Dendritic cell treated with granulocyte-macrophage colony-stimulating factor and Interleukin-4, amounts not matched to agents 40 ng/mL and 50 ng/mL, for 4 days (primary cell): ENCODE measurements around the gene JPH4.

Source experiments
- H3K27ac Mint-ChIP-seq: one replicate; pipeline ENCODE4 v1.8.0; 2022; ENCODE audit warnings: mild to moderate bottlenecking, mixed read lengths
- H3K27me3 Mint-ChIP-seq: one replicate; pipeline ENCODE4 v1.8.0; 2022; ENCODE audit warnings: mild to moderate bottlenecking, mixed read lengths
- H3K36me3 Mint-ChIP-seq: one replicate; pipeline ENCODE4 v1.8.0; 2022; ENCODE audit warnings: low read depth, mixed read lengths
- H3K4me1 Mint-ChIP-seq: one replicate; pipeline ENCODE4 v1.8.0; 2022; ENCODE audit warnings: low read depth, mixed read lengths
- H3K4me3 Mint-ChIP-seq: one replicate; pipeline ENCODE4 v1.8.0; 2022; ENCODE audit warnings: mild to moderate bottlenecking, moderate library complexity, mixed read lengths
- H3K9me3 Mint-ChIP-seq: one replicate; pipeline ENCODE4 v1.8.0; 2022; ENCODE audit warnings: mixed read lengths
- intact Hi-C: fragments of 100-400 bp; cut with micrococcal nuclease; formaldehyde crosslinking; loops from one replicate; pipeline ENCODE4 v1.15.0; 2022

Gene JPH4

GRCh38 chr14:23535943-23536342 is 42.6 kb downstream of the JPH4 start:
- peaks cover 2% of the 10 kb centered on the region for H3K27me3 Mint-ChIP-seq
- no peak overlapping the region for H3K27ac Mint-ChIP-seq
- H3K4me3 Mint-ChIP-seq: no peak overlapping the region
- no peaks in the 10 kb centered on the region for H3K9me3 Mint-ChIP-seq
- no peaks in the 10 kb centered on the region for H3K36me3 Mint-ChIP-seq
- intact Hi-C loops: no loop called here
- peaks cover 23% of the 10 kb centered on the region for H3K4me1 Mint-ChIP-seq

- Mint-ChIP-seq H3K27me3 (peaks cover 2% of the 10 kb centered on the region), H3K4me1 (peaks cover 35% of the 10 kb centered on the region), H3K27ac (no peak overlapping the region), H3K36me3 (no peaks in the 10 kb centered on the region), H3K9me3 (no peaks in the 10 kb centered on the region), H3K4me3 (no peak overlapping the region)
- intact Hi-C loops: no loop called here
These were observed 44.7 kb downstream of the JPH4 start for GRCh38 chr14:23533652-23534435.

DNA sequence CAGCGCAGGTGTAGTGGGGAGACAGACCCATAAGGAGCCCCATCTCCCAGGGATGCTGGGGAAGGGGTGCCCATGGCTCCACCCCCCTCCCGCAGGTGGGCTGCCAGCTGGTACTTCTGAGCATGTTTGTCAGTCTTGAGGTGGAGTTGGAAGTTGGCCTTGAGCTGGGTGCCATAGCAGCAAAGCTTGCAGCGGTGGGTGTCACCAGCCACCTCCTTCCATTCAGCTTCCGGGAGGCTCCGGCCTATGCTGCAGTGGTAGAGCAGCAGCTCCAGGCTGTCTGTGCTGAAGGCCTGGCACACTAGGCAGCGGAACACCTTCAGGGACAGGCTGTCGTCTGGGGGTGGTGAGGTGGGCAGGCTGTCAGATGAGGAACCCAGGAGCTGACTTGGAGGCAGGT is 45.9 kb downstream of the JPH4 start:
- no peaks in the 10 kb centered on the region for H3K36me3 Mint-ChIP-seq
- no peaks in the 10 kb centered on the region for H3K9me3 Mint-ChIP-seq
- intact Hi-C loops: no loop called here
- no peak overlapping the region for H3K27ac Mint-ChIP-seq
- H3K27me3 Mint-ChIP-seq: no peaks in the 10 kb centered on the region
- H3K4me1 Mint-ChIP-seq: peaks cover 24% of the 10 kb centered on the region
- H3K4me3 Mint-ChIP-seq: no peak overlapping the region

- Mint-ChIP-seq H3K9me3 (no peaks in the 10 kb centered on the region), H3K27me3 (no peaks in the 10 kb centered on the region), H3K4me3 (no peak overlapping the region), H3K27ac (no peak overlapping the region), H3K36me3 (peaks cover 7% of the 10 kb centered on the region), H3K4me1 (peaks cover 17% of the 10 kb centered on the region)
- intact Hi-C loops: no loop called here
These were observed 47.2 kb downstream of the JPH4 start for GRCh38 chr14:23531391-23531790.

DNA sequence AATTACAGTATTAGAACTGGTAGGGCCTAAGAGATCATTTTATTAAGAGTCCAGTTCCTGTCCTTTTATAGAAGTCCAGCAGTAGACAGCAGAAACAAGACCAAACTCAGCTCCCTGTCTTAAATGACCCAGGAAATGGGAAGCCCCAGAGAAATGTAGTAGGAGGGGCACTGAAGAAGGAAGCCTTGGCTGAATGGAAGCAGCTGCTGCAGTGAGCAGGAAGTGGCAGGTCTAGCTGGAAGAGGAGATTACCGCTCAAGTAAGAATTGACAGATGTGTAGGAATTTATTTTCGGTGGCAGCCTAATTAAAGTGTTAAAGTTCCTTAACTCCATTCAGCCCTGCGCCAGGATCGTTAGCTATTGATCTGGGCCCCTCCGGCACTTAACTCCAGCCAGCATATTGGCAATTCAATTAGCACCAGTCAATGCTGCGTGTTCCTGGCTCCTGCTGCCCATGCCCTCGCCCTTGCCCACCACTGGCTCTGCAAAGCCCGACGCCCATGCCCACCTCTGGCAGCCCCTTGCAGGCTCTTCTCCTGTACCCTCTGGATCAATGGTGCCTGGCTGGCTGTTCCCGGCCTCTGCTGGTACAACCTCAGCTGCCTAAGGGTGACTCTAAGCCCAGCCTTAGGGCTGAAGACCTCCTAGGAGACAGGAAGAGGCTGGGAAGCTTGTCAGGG is 48.1 kb downstream of the JPH4 start:
- Mint-ChIP-seq H3K27ac (peak overlapping the region; percentile 10), H3K4me3 (no peak overlapping the region), H3K4me1 (peaks cover 17% of the 10 kb centered on the region), H3K36me3 (peaks cover 11% of the 10 kb centered on the region), H3K27me3 (no peaks in the 10 kb centered on the region), H3K9me3 (no peaks in the 10 kb centered on the region)
- intact Hi-C loops: no loop called here

GRCh38 chr14:23529016-23529415 is 49.6 kb downstream of the JPH4 start:
- Mint-ChIP-seq H3K36me3 (peaks cover 11% of the 10 kb centered on the region), H3K27me3 (no peaks in the 10 kb centered on the region), H3K9me3 (no peaks in the 10 kb centered on the region), H3K27ac (no peak overlapping the region), H3K4me1 (peaks cover 17% of the 10 kb centered on the region), H3K4me3 (no peak overlapping the region)
- intact Hi-C loops: no loop called here

DNA sequence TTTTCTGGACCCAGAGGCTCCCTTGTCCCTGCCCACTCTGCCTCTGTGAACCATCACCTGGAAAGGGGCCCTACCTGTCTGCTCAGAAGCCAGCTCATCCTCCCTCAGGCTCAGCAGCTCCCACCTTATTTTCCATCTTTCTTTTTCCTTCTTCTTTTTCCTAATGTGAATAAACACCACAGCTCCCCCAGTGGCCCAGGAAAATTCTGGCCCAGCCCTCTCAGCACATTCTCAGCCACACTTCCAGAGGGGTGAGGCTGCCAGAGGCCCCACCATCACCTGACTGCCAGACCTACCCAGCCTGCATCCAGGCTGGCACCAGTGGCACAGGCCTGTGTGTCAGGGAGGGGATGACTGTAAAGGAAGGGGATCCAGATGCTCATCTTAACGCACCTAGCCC is 50.0 kb downstream of the JPH4 start:
- Mint-ChIP-seq H3K4me1 (peaks cover 17% of the 10 kb centered on the region), H3K27ac (no peak overlapping the region), H3K4me3 (no peak overlapping the region), H3K27me3 (no peaks in the 10 kb centered on the region), H3K36me3 (peaks cover 11% of the 10 kb centered on the region), H3K9me3 (no peaks in the 10 kb centered on the region)
- intact Hi-C loops: no loop called here

- H3K4me1 Mint-ChIP-seq: peaks cover 23% of the 10 kb centered on the region
- no peak overlapping the region for H3K27ac Mint-ChIP-seq
- intact Hi-C loops: no loop called here
- H3K27me3 Mint-ChIP-seq: no peaks in the 10 kb centered on the region
- H3K36me3 Mint-ChIP-seq: peaks cover 11% of the 10 kb centered on the region
- no peak overlapping the region for H3K4me3 Mint-ChIP-seq
- no peaks in the 10 kb centered on the region for H3K9me3 Mint-ChIP-seq
These were observed 53.0 kb downstream of the JPH4 start for GRCh38 chr14:23525611-23526010.

DNA sequence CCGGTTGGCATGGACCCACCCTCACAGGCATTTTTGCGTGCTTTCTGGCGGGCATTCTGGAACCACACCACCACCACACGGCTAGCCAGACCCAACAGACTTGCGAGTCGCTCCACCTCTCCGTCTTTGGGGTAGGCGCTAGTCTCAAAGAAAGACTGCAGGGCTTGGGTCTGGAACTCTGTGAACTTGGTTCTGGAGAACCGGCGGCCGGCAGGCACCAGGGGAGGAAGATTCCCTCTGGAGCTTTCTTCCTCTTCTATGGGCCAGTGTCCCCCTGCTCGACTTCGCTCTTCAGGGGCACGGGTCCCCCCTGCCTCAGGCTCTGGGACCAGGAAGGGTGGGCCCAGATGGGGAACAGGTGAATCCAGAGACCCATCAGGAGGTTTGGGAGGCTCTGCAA is 53.6 kb downstream of the JPH4 start:
- peaks cover 11% of the 10 kb centered on the region for H3K36me3 Mint-ChIP-seq
- H3K27me3 Mint-ChIP-seq: no peaks in the 10 kb centered on the region
- no peak overlapping the region for H3K27ac Mint-ChIP-seq
- peaks cover 16% of the 10 kb centered on the region for H3K4me1 Mint-ChIP-seq
- H3K4me3 Mint-ChIP-seq: no peak overlapping the region
- intact Hi-C loops: no loop called here
- no peaks in the 10 kb centered on the region for H3K9me3 Mint-ChIP-seq

GRCh38 chr14:23523229-23524016 is 55.2 kb downstream of the JPH4 start:
- Mint-ChIP-seq H3K4me3 (no peak overlapping the region), H3K27ac (no peak overlapping the region), H3K27me3 (no peaks in the 10 kb centered on the region), H3K4me1 (peaks cover 14% of the 10 kb centered on the region), H3K36me3 (peaks cover 11% of the 10 kb centered on the region), H3K9me3 (no peaks in the 10 kb centered on the region)
- intact Hi-C loops: no loop called here

DNA sequence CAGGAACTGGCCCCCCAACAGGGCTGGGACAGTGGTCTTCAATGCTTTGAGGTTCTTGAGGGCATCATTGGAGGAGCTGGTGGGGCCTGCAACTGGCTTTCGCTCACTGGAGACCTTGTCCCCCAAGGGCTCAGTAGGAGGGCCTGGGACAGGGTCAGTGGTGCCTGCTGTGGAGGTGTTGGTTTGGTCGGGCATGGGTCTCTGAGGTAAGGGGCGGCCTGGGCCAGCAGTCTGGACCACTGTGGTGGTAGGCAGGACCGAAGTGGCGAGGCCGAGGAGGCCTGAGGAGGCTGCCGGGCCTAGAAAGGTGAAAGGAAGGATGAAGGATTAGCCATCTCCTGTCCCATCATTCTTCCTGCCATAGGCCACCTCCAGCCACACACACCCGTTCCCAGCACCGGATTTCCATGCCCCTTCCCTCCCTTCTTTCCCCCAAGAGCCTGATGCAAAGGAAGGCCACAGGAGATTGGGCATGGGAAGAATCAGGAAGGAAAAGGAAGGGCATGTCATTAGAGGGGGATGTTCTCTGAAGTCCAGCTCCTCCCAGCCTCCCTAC is 55.9 kb downstream of the JPH4 start:
- H3K4me3 Mint-ChIP-seq: no peak overlapping the region
- H3K27me3 Mint-ChIP-seq: no peaks in the 10 kb centered on the region
- no peaks in the 10 kb centered on the region for H3K9me3 Mint-ChIP-seq
- peaks cover 14% of the 10 kb centered on the region for H3K4me1 Mint-ChIP-seq
- peaks cover 11% of the 10 kb centered on the region for H3K36me3 Mint-ChIP-seq
- H3K27ac Mint-ChIP-seq: no peak overlapping the region
- intact Hi-C loops: no loop called here

- no peaks in the 10 kb centered on the region for H3K9me3 Mint-ChIP-seq
- intact Hi-C loops: no loop called here
- H3K4me1 Mint-ChIP-seq: peaks cover 14% of the 10 kb centered on the region
- H3K27me3 Mint-ChIP-seq: no peaks in the 10 kb centered on the region
- H3K27ac Mint-ChIP-seq: no peak overlapping the region
- peaks cover 6% of the 10 kb centered on the region for H3K36me3 Mint-ChIP-seq
- no peak overlapping the region for H3K4me3 Mint-ChIP-seq
These were observed 56.6 kb downstream of the JPH4 start for GRCh38 chr14:23521785-23522640.

GRCh38 chr14:23520899-23521533 is 57.6 kb downstream of the JPH4 start:
- Mint-ChIP-seq H3K9me3 (no peaks in the 10 kb centered on the region), H3K36me3 (peaks cover under 1% of the 10 kb centered on the region), H3K27me3 (no peaks in the 10 kb centered on the region), H3K27ac (peak overlapping the region; percentile 6), H3K4me1 (peaks cover 14% of the 10 kb centered on the region), H3K4me3 (no peak overlapping the region)
- intact Hi-C loops: no loop called here
